ENCODE measurements around the gene FAM151A.

DNA sequence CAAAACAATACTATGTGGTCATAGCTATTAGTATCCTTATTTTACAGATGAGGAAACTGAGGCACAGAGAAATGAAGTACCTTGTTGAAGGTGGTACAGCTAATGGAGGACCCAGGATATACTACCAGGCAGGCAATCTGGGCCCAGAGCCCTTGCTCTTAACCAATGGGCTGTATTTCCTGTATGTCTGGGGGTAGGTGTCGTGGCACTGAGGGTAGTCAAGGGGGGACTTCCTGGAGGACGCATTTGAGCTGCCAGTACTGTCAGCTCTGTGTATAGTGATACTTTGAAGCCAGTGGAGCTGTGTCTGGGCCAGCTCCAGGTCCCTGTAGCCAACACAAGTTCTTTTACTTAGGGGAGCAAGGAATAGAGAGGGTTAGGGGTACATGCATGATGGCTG, 34.9 kb downstream of the FAM151A start:
- TF ChIP-seq, protein P1, sequence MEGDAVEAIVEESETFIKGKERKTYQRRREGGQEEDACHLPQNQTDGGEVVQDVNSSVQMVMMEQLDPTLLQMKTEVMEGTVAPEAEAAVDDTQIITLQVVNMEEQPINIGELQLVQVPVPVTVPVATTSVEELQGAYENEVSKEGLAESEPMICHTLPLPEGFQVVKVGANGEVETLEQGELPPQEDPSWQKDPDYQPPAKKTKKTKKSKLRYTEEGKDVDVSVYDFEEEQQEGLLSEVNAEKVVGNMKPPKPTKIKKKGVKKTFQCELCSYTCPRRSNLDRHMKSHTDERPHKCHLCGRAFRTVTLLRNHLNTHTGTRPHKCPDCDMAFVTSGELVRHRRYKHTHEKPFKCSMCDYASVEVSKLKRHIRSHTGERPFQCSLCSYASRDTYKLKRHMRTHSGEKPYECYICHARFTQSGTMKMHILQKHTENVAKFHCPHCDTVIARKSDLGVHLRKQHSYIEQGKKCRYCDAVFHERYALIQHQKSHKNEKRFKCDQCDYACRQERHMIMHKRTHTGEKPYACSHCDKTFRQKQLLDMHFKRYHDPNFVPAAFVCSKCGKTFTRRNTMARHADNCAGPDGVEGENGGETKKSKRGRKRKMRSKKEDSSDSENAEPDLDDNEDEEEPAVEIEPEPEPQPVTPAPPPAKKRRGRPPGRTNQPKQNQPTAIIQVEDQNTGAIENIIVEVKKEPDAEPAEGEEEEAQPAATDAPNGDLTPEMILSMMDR (IDR thresholded peaks at IDR 0.05; ENCODE audit: low read depth, low read length), result no peak
- TF ChIP-seq, protein P2, sequence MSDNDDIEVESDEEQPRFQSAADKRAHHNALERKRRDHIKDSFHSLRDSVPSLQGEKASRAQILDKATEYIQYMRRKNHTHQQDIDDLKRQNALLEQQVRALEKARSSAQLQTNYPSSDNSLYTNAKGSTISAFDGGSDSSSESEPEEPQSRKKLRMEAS (IDR thresholded peaks at IDR 0.05; ENCODE audit: low read depth, low read length), result no peak
- no peak for TF ChIP-seq POLR2A (IDR thresholded peaks at IDR 0.05; ENCODE audit: extremely low read depth, insufficient read length)
